Activated CD8-positive, alpha-beta T cell treated with anti-CD3 and anti-CD28 coated beads for 36 hours (primary cell): ENCODE data around the gene ERN1. TPM values are rescaled to one million over a fixed set of nuclear protein-coding genes. Genes with fewer than 3 reads are reported as not detected.

Experiments
- ATAC-seq: fragments of 200-7000 bp; cut with Tn5 transposase; one replicate; pipeline ENCODE4 v1.10.0; 2021; ENCODE audit warnings: mild to moderate bottlenecking, moderate library complexity
- CTCF ChIA-PET: fragments of 350-600 bp; sonication (Branson Sonifier 250); formaldehyde crosslinking; loops from one replicate; lab custom pipeline; 2021; ENCODE audit warnings: antibody characterized with exemption; lab: Charles Lee
- POLR2A ChIA-PET: fragments of 350-600 bp; sonication (Branson Sonifier 250); formaldehyde crosslinking; loops from one replicate; lab custom pipeline; 2021; ENCODE audit warnings: antibody characterized with exemption; lab: Charles Lee
- DNase-seq: peaks from one replicate; pipeline ENCODE4 v3.0.0-alpha.2; 2020
- H3K27ac Mint-ChIP-seq: one replicate; pipeline ENCODE4 v1.8.0; 2021; ENCODE audit warnings: mild to moderate bottlenecking, mixed read lengths
- H3K27me3 Mint-ChIP-seq: one replicate; pipeline ENCODE4 v1.8.0; 2021; ENCODE audit warnings: mixed read lengths
- H3K36me3 Mint-ChIP-seq: one replicate; pipeline ENCODE4 v1.8.0; 2021; ENCODE audit warnings: low read depth, mixed read lengths
- H3K4me1 Mint-ChIP-seq: one replicate; pipeline ENCODE4 v1.8.0; 2021; ENCODE audit warnings: low read depth, mixed read lengths
- H3K4me3 Mint-ChIP-seq: one replicate; pipeline ENCODE4 v1.8.0; 2021; ENCODE audit warnings: mild to moderate bottlenecking, moderate library complexity, mixed read lengths
- H3K9me3 Mint-ChIP-seq: one replicate; pipeline ENCODE4 v1.8.0; 2021; ENCODE audit warnings: mixed read lengths
- CTCF ChIP-seq: fragments of 200-600 bp; IDR thresholded peaks from one replicate; pipeline ENCODE4 v1.8.0; 2022; ENCODE audit warnings: antibody characterized with exemption, mild to moderate bottlenecking
- intact Hi-C: fragments of 100-400 bp; cut with micrococcal nuclease; formaldehyde crosslinking; loops from one replicate; pipeline ENCODE4 v1.10.0; 2022
- total RNA-seq, 2 experiments: library from RNA; stranded (reverse); gene quantifications; one replicate each; pipeline ENCODE4 v1.2.3, GENCODE V29; 2021

Gene ERN1
- total RNA-seq, 2 experiments from 2014 or later: 19.2 to 23.6 TPM

DNA sequence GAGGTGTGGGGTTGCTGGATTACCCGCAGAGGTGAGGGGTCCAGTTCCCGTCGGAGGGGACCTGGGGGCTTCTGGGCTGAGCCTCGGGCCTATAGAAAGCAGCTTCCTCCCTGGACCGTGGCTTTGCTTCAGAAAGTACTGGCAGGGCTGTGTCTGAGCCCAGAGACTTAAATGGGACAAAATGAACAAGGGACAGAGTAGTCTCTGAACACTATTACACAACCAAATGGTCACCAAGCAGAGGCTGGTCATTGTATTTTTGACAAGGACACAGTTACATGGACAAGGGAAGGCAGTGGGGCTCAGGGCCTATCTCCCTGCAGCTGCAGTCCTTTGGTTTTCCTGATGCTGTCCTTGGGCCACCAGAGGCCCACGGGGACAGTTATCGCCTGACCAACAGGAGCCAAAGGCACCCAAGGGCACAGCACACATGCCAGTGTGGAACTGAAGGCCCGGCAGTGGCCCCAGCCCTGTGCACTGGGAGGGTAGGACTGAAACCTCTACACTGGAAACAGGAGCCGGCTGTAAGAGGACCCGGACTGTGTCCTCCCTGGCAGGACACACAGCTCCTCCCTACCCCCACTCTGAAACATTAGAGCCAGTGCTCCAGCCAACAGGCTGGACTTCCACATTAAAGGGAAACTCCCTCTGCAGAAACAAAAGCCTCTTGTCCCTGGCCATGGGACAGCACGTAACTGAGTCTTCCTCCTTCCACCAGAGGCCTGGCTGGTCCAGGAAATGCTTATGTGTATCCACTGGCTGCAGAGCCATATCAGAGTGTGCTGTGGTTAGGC lies 26.0 kb upstream of the ERN1 start:
- no peak overlapping the region for H3K27ac Mint-ChIP-seq
- no peak for ATAC-seq
- H3K36me3 Mint-ChIP-seq: peaks cover 10% of the 10 kb centered on the region
- intact Hi-C loops: no loop called here
- no peak for TF ChIP-seq CTCF
- no peak for DNase-seq
- H3K9me3 Mint-ChIP-seq: no peaks in the 10 kb centered on the region
- ChIA-PET CTCF (no interaction called here), POLR2A (interaction anchor here (3.1 kb wide), 1 partner anchor 10 kb away, joined by 28 read pairs; no protein-coding TSS in a partner anchor)
- no peaks in the 10 kb centered on the region for H3K4me1 Mint-ChIP-seq
- no peaks in the 10 kb centered on the region for H3K27me3 Mint-ChIP-seq
- H3K4me3 Mint-ChIP-seq: no peak overlapping the region

GRCh38 chr17:64155129-64155528 lies 25.2 kb upstream of the ERN1 start:
- intact Hi-C loops: no loop called here
- no peaks in the 10 kb centered on the region for H3K4me1 Mint-ChIP-seq
- no peak for ATAC-seq

DNA sequence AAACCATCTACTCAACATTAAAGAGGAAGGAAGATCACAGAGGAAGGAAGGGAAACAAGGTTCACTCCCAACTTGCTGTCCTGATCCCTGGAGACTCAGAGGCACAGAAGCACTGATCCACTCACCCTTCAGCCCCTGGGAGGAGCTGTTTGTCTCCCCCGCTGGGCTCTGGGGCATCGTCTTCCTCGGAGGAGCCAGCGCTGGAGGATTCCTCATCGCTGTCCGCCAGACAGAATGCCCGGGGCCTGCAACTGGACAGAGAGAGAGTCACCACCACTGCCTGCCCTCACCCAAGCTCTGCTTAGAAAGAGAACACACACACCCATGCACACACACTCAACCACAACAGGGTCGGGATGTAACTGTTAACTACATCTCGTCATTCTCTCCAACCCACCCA lies 24.8 kb upstream of the ERN1 start:
- no peaks in the 10 kb centered on the region for H3K4me1 Mint-ChIP-seq
- H3K9me3 Mint-ChIP-seq: no peaks in the 10 kb centered on the region
- ChIA-PET POLR2A (interaction anchor here (0.6 to 3.1 kb wide), 3 partner anchors 8 to 65 kb away, joined by 3 to 28 read pairs (median 3); no protein-coding TSS in a partner anchor), CTCF (interaction anchor here (0.9 to 1.1 kb wide), 2 partner anchors 128 to 243 kb away, joined by 3 to 7 read pairs; no protein-coding TSS in a partner anchor)
- peaks cover 14% of the 10 kb centered on the region for H3K36me3 Mint-ChIP-seq
- H3K27me3 Mint-ChIP-seq: no peaks in the 10 kb centered on the region
- no peak overlapping the region for H3K27ac Mint-ChIP-seq
- H3K4me3 Mint-ChIP-seq: no peak overlapping the region
- no peak for ATAC-seq
- DNase-seq: no peak
- intact Hi-C loops: no loop called here
- no peak for TF ChIP-seq CTCF

More at GRCh38 chr17:64155129-64155528, 25.2 kb upstream of the ERN1 start:
- H3K27me3 Mint-ChIP-seq: no peaks in the 10 kb centered on the region
- no peaks in the 10 kb centered on the region for H3K9me3 Mint-ChIP-seq
- TF ChIP-seq CTCF: no peak
- CTCF ChIA-PET: no interaction called here
- H3K4me3 Mint-ChIP-seq: no peak overlapping the region
- POLR2A ChIA-PET: interaction anchor here (0.6 to 3.1 kb wide), 2 partner anchors 9 to 64 kb away, joined by 3 to 28 read pairs; no protein-coding TSS in a partner anchor
- H3K27ac Mint-ChIP-seq: no peak overlapping the region
- DNase-seq: no peak
- peaks cover 14% of the 10 kb centered on the region for H3K36me3 Mint-ChIP-seq

GRCh38 chr17:64154313-64154695 lies 24.4 kb upstream of the ERN1 start:
- no peak overlapping the region for H3K4me3 Mint-ChIP-seq
- intact Hi-C loops: no loop called here
- no peaks in the 10 kb centered on the region for H3K4me1 Mint-ChIP-seq
- ChIA-PET POLR2A (interaction anchor here (0.8 to 3.1 kb wide), 3 partner anchors 8 to 100 kb away, joined by 3 to 28 read pairs (median 5); no protein-coding TSS in a partner anchor), CTCF (interaction anchor here (0.8 to 1.1 kb wide), 3 partner anchors 20 to 242 kb away, joined by 3 to 7 read pairs (median 3); no protein-coding TSS in a partner anchor)
- DNase-seq (no peak), ATAC-seq (no peak)
- no peaks in the 10 kb centered on the region for H3K27me3 Mint-ChIP-seq
- H3K36me3 Mint-ChIP-seq: peaks cover 14% of the 10 kb centered on the region
- no peak overlapping the region for H3K27ac Mint-ChIP-seq
- no peak for TF ChIP-seq CTCF
- no peaks in the 10 kb centered on the region for H3K9me3 Mint-ChIP-seq
